WTC11 (cell line): ENCODE results near the gene CEP20.

Experiments
- CBFB ChIP-seq: sonication (generic); formaldehyde crosslinking; IDR thresholded peaks from 2 replicates; pipeline ENCODE4 v1.8.1; 2022; ENCODE audit warnings: mild to moderate bottlenecking, low read depth, missing genetic modification reagents
- CREB1 ChIP-seq: sonication (generic); formaldehyde crosslinking; IDR thresholded peaks from 2 replicates; pipeline ENCODE4 v1.8.0; 2023; ENCODE audit warnings: mild to moderate bottlenecking, missing genetic modification reagents
- CREM ChIP-seq: sonication (generic); formaldehyde crosslinking; IDR thresholded peaks from 2 replicates; pipeline ENCODE4 v1.8.1; 2022; ENCODE audit warnings: mild to moderate bottlenecking, missing genetic modification reagents, moderate library complexity
- E2F4 ChIP-seq: sonication (generic); formaldehyde crosslinking; IDR thresholded peaks from 2 replicates; pipeline ENCODE4 v1.8.1; 2022; ENCODE audit warnings: low read depth, mild to moderate bottlenecking, moderate library complexity, missing genetic modification reagents, borderline replicate concordance
- ESRRA ChIP-seq: sonication (generic); formaldehyde crosslinking; IDR thresholded peaks from 2 replicates; pipeline ENCODE4 v1.8.1; 2022; ENCODE audit warnings: mild to moderate bottlenecking, missing genetic modification reagents, borderline replicate concordance
- FOXJ3 ChIP-seq: sonication (generic); formaldehyde crosslinking; IDR thresholded peaks from 2 replicates; pipeline ENCODE4 v1.9.0; 2021; ENCODE audit warnings: missing genetic modification reagents, mild to moderate bottlenecking, borderline replicate concordance
- MAX ChIP-seq: sonication (generic); formaldehyde crosslinking; IDR thresholded peaks from 2 replicates; pipeline ENCODE4 v1.8.0; 2022; ENCODE audit warnings: mild to moderate bottlenecking, missing genetic modification reagents
- NFE2L1 ChIP-seq: sonication (generic); formaldehyde crosslinking; IDR thresholded peaks from 2 replicates; pipeline ENCODE4 v1.8.1; 2023; ENCODE audit warnings: missing genetic modification reagents
- NR3C1 ChIP-seq: sonication (generic); formaldehyde crosslinking; conservative IDR thresholded peaks from 2 replicates; pipeline ENCODE4 v1.8.1; 2023; ENCODE audit warnings: low read depth, mild to moderate bottlenecking, missing genetic modification reagents
- PREB ChIP-seq: sonication (generic); formaldehyde crosslinking; IDR thresholded peaks from 2 replicates; pipeline ENCODE4 v1.8.1; 2022; ENCODE audit warnings: mild to moderate bottlenecking, missing genetic modification reagents, moderate library complexity, borderline replicate concordance
- USF1 ChIP-seq: sonication (generic); formaldehyde crosslinking; IDR thresholded peaks from 2 replicates; pipeline ENCODE4 v1.8.0; 2022; ENCODE audit warnings: mild to moderate bottlenecking, missing genetic modification reagents
- ZNF416 ChIP-seq: fragments of 250-450 bp; sonication (Bioruptor Pico); IDR thresholded peaks from 2 replicates; pipeline ENCODE4 v1.9.0; 2021; ENCODE audit warnings: mild to moderate bottlenecking, inconsistent platforms
- TF ChIP-seq, protein P1 (sequence below): fragments of 200-600 bp; IDR thresholded peaks from 2 replicates; pipeline ENCODE4 v1.8.0; 2022; ENCODE audit warnings: antibody characterized with exemption
- TF ChIP-seq, protein P2 (sequence below): fragments of 250-450 bp; sonication (Bioruptor Pico); conservative IDR thresholded peaks from 2 replicates; pipeline ENCODE4 v1.9.0; 2021; ENCODE audit warnings: mild to moderate bottlenecking

DNA sequence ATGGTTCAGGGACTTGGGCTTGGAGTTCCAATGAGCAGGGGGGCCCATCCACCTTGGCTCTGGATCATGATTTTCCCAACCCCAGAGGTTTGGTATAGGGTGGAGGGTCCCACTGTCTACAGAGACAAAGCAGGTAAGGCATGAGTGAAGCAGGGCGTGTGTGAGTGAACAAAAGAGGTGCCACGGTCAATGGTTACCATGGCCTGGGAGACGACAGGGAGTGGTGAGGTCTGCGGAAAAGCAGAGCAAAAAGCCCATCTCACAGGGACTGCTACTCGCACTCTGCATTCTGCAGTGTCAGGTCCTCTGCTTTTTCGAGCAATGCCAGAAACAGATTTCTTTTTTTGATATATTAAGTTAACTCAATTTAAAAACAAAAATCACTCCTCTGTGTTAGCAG lies 56.2 kb downstream of the CEP20 start:
- TF ChIP-seq FOXJ3 (no peak), CREB1 (CRISPR knock-in tag) (no peak), CBFB (CRISPR knock-in tag) (no peak), NR3C1 (CRISPR knock-in tag) (no peak), NFE2L1 (CRISPR knock-in tag) (no peak), USF1 (CRISPR knock-in tag) (no peak), E2F4 (CRISPR knock-in tag) (no peak), ESRRA (no peak), MAX (CRISPR knock-in tag) (no peak), ZNF416 (CRISPR knock-in tag) (no peak), PREB (CRISPR knock-in tag) (no peak), CREM (CRISPR knock-in tag) (no peak)
- TF ChIP-seq, protein P1, sequence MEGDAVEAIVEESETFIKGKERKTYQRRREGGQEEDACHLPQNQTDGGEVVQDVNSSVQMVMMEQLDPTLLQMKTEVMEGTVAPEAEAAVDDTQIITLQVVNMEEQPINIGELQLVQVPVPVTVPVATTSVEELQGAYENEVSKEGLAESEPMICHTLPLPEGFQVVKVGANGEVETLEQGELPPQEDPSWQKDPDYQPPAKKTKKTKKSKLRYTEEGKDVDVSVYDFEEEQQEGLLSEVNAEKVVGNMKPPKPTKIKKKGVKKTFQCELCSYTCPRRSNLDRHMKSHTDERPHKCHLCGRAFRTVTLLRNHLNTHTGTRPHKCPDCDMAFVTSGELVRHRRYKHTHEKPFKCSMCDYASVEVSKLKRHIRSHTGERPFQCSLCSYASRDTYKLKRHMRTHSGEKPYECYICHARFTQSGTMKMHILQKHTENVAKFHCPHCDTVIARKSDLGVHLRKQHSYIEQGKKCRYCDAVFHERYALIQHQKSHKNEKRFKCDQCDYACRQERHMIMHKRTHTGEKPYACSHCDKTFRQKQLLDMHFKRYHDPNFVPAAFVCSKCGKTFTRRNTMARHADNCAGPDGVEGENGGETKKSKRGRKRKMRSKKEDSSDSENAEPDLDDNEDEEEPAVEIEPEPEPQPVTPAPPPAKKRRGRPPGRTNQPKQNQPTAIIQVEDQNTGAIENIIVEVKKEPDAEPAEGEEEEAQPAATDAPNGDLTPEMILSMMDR, result no peak
- TF ChIP-seq, protein P2, sequence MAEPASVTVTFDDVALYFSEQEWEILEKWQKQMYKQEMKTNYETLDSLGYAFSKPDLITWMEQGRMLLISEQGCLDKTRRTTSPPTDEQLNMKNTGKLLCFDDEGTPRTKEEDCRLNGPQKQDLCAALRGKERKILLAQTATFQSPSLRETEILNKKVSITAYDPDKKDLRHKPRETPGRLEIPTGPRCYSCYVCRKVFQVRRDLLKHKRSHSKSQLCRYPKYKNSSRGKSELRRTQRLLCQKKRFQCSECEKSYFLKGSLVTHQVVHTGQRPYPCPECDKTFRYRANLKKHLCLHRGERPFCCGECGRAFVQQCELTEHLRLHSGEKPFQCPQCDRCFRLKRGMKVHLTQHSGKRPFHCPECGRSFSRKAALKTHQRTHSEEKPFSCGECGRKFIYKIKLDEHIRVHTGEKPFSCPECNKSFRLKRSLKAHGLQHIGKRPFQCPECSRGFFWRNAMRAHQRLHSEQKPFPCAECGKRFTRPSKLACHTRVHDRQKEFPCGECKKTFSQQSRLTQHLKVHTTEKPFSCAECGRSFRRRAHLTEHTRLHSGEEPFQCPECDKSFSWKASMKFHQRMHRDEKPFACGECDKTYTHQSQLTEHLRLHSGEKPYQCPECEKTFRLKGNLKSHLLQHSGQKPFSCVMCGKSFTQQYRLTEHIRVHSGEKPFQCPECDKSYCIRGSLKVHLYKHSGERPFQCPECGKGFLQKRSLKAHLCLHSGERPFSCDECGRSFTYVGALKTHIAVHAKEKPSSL (CRISPR knock-in tag), result no peak
